22Rv1 (cell line): ENCODE data around the gene FBXO48.

Experiments
- CTCF ChIP-seq: fragments of 450-650 bp; IDR thresholded peaks from 2 replicates; pipeline ENCODE4 v1.5.1; 2017; ENCODE audit warnings: mild to moderate bottlenecking
- ZFX ChIP-seq: fragments of 450-650 bp; IDR thresholded peaks from 2 replicates; pipeline ENCODE4 v1.6.1; 2017; ENCODE audit warnings: antibody characterized with exemption, borderline replicate concordance

- no peak for TF ChIP-seq CTCF
- TF ChIP-seq ZFX = no peak
These were observed 53.6 kb downstream of the FBXO48 start for GRCh38 chr2:68413466-68413865.
